Fibroblast of pulmonary artery (primary cell): ENCODE measurements around the gene IGLL5.

ENCODE experiments used
- DNase-seq: peaks from one replicate; pipeline ENCODE4 v3.0.0-alpha.2; 2010; ENCODE audit warnings: low read depth
- H3K4me3 ChIP-seq: replicated peaks from 2 replicates; pipeline ENCODE4 v1.5.1; 2011; ENCODE audit warnings: low read depth, mild to moderate bottlenecking, control low read depth, low read length, moderate library complexity
- CTCF ChIP-seq: IDR thresholded peaks from 2 replicates; pipeline ENCODE4 v1.5.1; 2011; ENCODE audit warnings: mild to moderate bottlenecking, control low read depth, low read length, inconsistent platforms; ENCODE audit errors: missing control alignments

IGLL5 gene

GRCh38 chr22:22922954-22923319 lies 35.3 kb downstream of the IGLL5 start:
- no peak overlapping the region for H3K4me3 ChIP-seq
- DNase-seq, result no peak
- no peak for TF ChIP-seq CTCF

- no peak for DNase-seq
- no peak overlapping the region for H3K4me3 ChIP-seq
- no peak for TF ChIP-seq CTCF
These were observed 35.8 kb downstream of the IGLL5 start for GRCh38 chr22:22923379-22923778.

DNA sequence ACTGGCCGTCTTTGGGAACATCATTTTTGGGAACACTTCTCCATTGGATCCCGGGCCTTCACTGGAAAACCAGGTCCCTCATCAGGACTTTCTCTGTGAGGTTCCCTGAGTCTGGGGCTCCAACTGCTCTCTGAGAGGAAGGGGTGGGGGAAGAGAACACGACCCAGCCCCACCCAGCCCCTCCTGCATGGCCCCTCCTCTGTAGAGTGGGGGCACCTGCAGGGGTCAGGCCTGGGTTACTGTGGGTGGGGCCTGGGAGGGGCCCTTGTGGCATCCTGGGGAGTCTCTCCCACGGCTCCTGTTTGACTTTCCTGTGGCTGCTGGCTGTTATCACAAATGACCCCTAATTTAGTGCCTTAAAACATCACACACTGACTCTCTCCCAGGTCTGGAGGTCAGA lies 36.3 kb downstream of the IGLL5 start:
- H3K4me3 ChIP-seq, result no peak overlapping the region
- no peak for DNase-seq
- TF ChIP-seq CTCF, result no peak

GRCh38 chr22:22924369-22925145 lies 36.9 kb downstream of the IGLL5 start:
- DNase-seq, result no peak
- no peak for TF ChIP-seq CTCF

DNA sequence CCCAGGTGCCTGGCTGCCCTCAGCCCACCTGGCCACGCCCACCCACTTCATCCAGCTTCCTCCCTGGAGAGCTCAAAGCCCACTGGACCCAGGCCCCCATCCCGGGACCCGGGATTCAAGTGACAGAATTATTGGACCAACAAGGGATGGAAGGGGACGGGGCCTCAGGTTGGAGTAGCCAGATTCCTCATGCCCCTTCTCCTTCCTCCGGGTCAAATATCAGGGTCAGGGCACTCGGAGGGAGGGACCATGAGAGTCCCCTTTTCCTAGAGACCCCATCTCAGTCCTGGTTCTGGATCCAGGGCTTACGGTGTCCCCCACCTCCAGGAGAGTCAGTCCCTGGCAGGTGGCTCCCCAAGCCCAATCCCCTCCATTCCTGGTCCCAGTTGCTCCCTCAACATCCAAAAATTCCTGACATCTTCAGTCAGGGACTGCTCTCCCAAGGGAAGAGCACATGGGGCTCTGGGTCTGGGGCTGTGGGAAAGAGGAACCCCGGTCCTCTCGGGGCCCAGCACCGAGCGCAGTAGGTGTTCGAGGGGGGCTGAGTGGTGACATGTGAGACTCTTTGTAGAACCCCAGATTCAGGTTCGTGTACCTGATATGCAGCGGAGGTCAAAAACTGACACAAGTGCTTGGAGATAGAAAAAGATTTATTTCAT lies 37.7 kb downstream of the IGLL5 start:
- no peak for TF ChIP-seq CTCF
- H3K4me3 ChIP-seq, result no peak overlapping the region
- DNase-seq, result no peak

More at GRCh38 chr22:22924369-22925145, 36.9 kb downstream of the IGLL5 start:
- H3K4me3 ChIP-seq, result no peak overlapping the region

DNA sequence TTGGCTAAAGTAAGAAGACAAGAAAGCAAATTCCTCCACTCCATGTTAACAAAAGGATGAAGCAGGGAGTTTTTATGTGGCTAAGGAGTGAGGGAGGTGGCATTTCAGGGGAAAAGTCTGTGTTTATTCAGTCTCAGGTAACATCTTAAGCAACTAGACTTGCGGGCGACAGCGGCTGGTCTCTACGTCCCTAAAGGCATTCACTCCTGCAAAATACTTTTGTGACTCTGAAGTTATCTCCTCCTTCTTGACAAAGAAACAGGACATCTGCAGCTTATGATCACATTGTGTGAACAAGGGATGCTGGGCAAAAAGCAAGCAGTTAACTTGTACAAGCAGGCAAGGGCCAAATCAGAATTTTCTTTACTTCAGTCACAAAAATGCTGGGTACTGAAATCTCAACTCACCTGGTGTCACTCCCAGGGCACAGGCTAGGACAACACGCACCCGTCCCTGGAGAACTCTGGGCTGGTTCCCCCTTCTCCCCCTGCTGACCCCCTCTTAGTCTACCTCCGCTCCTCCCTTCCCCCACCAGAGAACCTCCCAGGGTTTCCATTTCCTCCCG lies 38.3 kb downstream of the IGLL5 start:
- no peak for DNase-seq
- TF ChIP-seq CTCF, result no peak
- no peak overlapping the region for H3K4me3 ChIP-seq
